ENCODE data around the gene CAMSAP1.

- TF ChIP-seq ZBTB1 (CRISPR knock-in tag; IDR thresholded peaks at IDR 0.05; ENCODE audit: borderline replicate concordance, low read depth) (no peak), POLR2A (conservative IDR thresholded peaks at IDR 0.05) (no peak), BHLHE40 (IDR thresholded peaks at IDR 0.05; ENCODE audit: low read length) (no peak), CEBPB (tag; IDR thresholded peaks at IDR 0.05) (no peak), PHF21A (IDR thresholded peaks at IDR 0.05; ENCODE audit: borderline replicate concordance, low read depth) (no peak), ATF1 (CRISPR knock-in tag; IDR thresholded peaks at IDR 0.05) (no peak), ATF1 (tag; IDR thresholded peaks at IDR 0.05) (no peak), SP1 (CRISPR knock-in tag; IDR thresholded peaks at IDR 0.05) (no peak), RFX5 (IDR thresholded peaks at IDR 0.05; ENCODE audit: low read depth, low read length) (no peak), KDM1A (IDR thresholded peaks at IDR 0.05) (no peak), U2AF1 (optimal IDR thresholded peaks at IDR 0.05; ENCODE audit: low read depth, low read length) (no peak), NBN (IDR thresholded peaks at IDR 0.05; ENCODE audit: low read depth) (no peak), NRF1 (conservative IDR thresholded peaks at IDR 0.05 in 1 of 2, IDR thresholded peaks at IDR 0.05 in 1 of 2) (no peak), MYNN (IDR thresholded peaks at IDR 0.05) (no peak), MYNN (CRISPR knock-in tag; IDR thresholded peaks at IDR 0.05) (no peak), MITF (IDR thresholded peaks at IDR 0.05) (no peak)
These were observed 39.1 kb upstream of the CAMSAP1 start for GRCh38 chr9:135946392-135946994.
